ENCODE data around the gene PKD1L1.

DNA sequence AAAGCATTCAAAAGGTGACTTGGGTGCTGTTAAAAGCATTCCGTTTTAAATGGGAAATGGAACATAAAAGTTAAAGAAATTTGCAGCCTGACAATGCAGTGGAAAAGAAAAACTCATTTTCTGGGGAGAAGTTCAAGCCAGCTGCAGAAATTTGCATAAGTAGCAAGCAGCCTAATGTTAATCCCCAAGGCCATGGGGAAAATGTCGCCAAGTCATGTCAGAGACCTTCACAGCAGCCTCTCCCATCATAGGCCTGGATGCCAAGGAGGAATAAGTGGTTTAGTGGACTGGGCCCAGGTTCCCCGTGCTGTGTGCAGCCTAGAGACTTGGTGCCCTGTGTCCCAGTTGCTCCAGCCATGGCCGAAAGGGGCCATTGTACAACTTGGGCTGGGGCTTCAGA lies 154.2 kb downstream of the PKD1L1 start:
- TF ChIP-seq POLR2AphosphoS5 (IDR thresholded peaks at IDR 0.05): no peak
- TF ChIP-seq, protein P1, sequence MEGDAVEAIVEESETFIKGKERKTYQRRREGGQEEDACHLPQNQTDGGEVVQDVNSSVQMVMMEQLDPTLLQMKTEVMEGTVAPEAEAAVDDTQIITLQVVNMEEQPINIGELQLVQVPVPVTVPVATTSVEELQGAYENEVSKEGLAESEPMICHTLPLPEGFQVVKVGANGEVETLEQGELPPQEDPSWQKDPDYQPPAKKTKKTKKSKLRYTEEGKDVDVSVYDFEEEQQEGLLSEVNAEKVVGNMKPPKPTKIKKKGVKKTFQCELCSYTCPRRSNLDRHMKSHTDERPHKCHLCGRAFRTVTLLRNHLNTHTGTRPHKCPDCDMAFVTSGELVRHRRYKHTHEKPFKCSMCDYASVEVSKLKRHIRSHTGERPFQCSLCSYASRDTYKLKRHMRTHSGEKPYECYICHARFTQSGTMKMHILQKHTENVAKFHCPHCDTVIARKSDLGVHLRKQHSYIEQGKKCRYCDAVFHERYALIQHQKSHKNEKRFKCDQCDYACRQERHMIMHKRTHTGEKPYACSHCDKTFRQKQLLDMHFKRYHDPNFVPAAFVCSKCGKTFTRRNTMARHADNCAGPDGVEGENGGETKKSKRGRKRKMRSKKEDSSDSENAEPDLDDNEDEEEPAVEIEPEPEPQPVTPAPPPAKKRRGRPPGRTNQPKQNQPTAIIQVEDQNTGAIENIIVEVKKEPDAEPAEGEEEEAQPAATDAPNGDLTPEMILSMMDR (IDR thresholded peaks at IDR 0.05): no peak
- no peak for TF ChIP-seq EP300 (IDR thresholded peaks at IDR 0.05)

All from sigmoid colon (tissue), 4 donors.